Hepatocyte (in vitro differentiated cells): ENCODE data around the gene WNT11. TPM values are rescaled to one million over a fixed set of nuclear protein-coding genes. Genes with fewer than 3 reads are reported as not detected.

Source experiments
- DNase-seq: peaks from one replicate; pipeline ENCODE4 v3.0.0-alpha.2; 2016; ENCODE audit warnings: low spot score
- H2AFZ ChIP-seq: fragments of 200-600 bp; sonication (generic); 2 replicates; pipeline ENCODE4 v1.6.0; 2016; ENCODE audit warnings: antibody characterized with exemption, mild to moderate bottlenecking
- H3K27ac ChIP-seq: fragments of 200-600 bp; sonication (generic); 2 replicates; pipeline ENCODE4 v1.5.1; 2016; ENCODE audit warnings: mild to moderate bottlenecking
- H3K27me3 ChIP-seq: fragments of 200-600 bp; sonication (generic); 2 replicates; pipeline ENCODE4 v1.6.1; 2016
- H3K36me3 ChIP-seq: fragments of 200-600 bp; sonication (generic); replicated peaks from 2 replicates; pipeline ENCODE4 v1.5.1; 2016; ENCODE audit warnings: low read depth; ENCODE audit not compliant: insufficient read depth
- H3K4me1 ChIP-seq: fragments of 200-600 bp; sonication (generic); 2 replicates; pipeline ENCODE4 v1.5.1; 2016; ENCODE audit warnings: mild to moderate bottlenecking, moderate library complexity; ENCODE audit not compliant: insufficient read depth
- H3K4me2 ChIP-seq: fragments of 200-600 bp; sonication (generic); 2 replicates; pipeline ENCODE4 v1.6.0; 2016
- H3K4me3 ChIP-seq: fragments of 200-600 bp; sonication (generic); 2 replicates; pipeline ENCODE4 v1.5.1; 2016; ENCODE audit warnings: mild to moderate bottlenecking
- H3K79me2 ChIP-seq: fragments of 200-600 bp; sonication (generic); 2 replicates; pipeline ENCODE4 v1.6.0; 2017; ENCODE audit warnings: mild to moderate bottlenecking
- H3K9me2 ChIP-seq: fragments of 200-600 bp; sonication (generic); replicated peaks from 2 replicates; pipeline ENCODE4 v1.6.0; 2017; ENCODE audit warnings: mild to moderate bottlenecking; ENCODE audit not compliant: insufficient read depth
- H3K9me3 ChIP-seq: fragments of 200-600 bp; sonication (generic); 2 replicates; pipeline ENCODE4 v1.5.1; 2016; ENCODE audit warnings: low read depth, mild to moderate bottlenecking
- H4K20me1 ChIP-seq: fragments of 200-600 bp; sonication (generic); 2 replicates; pipeline ENCODE4 v1.6.0; 2016; ENCODE audit warnings: mild to moderate bottlenecking; ENCODE audit not compliant: insufficient read depth, poor library complexity, severe bottlenecking
- EZH2 ChIP-seq: fragments of 200-600 bp; sonication (generic); IDR thresholded peaks from 2 replicates; pipeline ENCODE4 v1.6.1; 2016; ENCODE audit warnings: antibody characterized with exemption, mild to moderate bottlenecking, borderline replicate concordance
- EZH2phosphoT487 ChIP-seq: fragments of 200-600 bp; sonication (generic); IDR thresholded peaks from one replicate; pipeline ENCODE4 v1.6.1; 2018; ENCODE audit warnings: antibody characterized with exemption, mild to moderate bottlenecking, low read depth, moderate library complexity; ENCODE audit not compliant: unreplicated experiment, severe bottlenecking
- WGBS: methylation state at CpG from one replicate; pipeline ENCODE4 v1.1.6; 2016; ENCODE audit warnings: low lambda C conversion rate; ENCODE audit errors: missing lambda C conversion rate; 5-methylcytosine and 5-hydroxymethylcytosine counted together
- polyA plus RNA-seq: library from polyadenylated mRNA; unstranded; fragments of >200 nt; fragmentation: Nextera tagmentation; extraction: Ambion mirVana; gene quantifications from 2 replicates; pipeline ENCODE4 v1.2.1, GENCODE V29; 2016
- total RNA-seq: library from RNA; depleted of rRNA; stranded (reverse); fragments of >200 nt; gene quantifications from 2 replicates; pipeline ENCODE4 v1.2.3, GENCODE V29; 2014
- TF ChIP-seq, protein P1 (sequence below): fragments of 200-600 bp; sonication (generic); IDR thresholded peaks from 2 replicates; pipeline ENCODE4 v1.5.1; 2016; ENCODE audit warnings: antibody characterized with exemption, mild to moderate bottlenecking; ENCODE audit not compliant: poor library complexity

WNT11 gene
- total and polyA plus RNA-seq, 2 experiments from 2014 or later = 16.4 to 19.1 TPM

- Histone ChIP-seq H3K4me1 (peaks cover 35% of the 10 kb centered on the region), H3K27ac (no peak overlapping the region), H3K9me2 (no peaks in the 10 kb centered on the region), H3K27me3 (peaks cover 43% of the 10 kb centered on the region), H3K79me2 (no peaks in the 10 kb centered on the region), H4K20me1 (no peaks in the 10 kb centered on the region), H3K9me3 (no peaks in the 10 kb centered on the region), H2AFZ (peak overlapping the region; percentile 28), H3K4me2 (peak overlapping the region; percentile 100), H3K4me3 (peak overlapping the region; percentile 14), H3K36me3 (no peaks in the 10 kb centered on the region)
- peak; percentile 86 for DNase-seq
- WGBS = under 1% methylated on average over 72 of the region's 111 CpGs
- no peak for TF ChIP-seq EZH2phosphoT487
- TF ChIP-seq EZH2 = peak; percentile 5
- TF ChIP-seq, protein P1, sequence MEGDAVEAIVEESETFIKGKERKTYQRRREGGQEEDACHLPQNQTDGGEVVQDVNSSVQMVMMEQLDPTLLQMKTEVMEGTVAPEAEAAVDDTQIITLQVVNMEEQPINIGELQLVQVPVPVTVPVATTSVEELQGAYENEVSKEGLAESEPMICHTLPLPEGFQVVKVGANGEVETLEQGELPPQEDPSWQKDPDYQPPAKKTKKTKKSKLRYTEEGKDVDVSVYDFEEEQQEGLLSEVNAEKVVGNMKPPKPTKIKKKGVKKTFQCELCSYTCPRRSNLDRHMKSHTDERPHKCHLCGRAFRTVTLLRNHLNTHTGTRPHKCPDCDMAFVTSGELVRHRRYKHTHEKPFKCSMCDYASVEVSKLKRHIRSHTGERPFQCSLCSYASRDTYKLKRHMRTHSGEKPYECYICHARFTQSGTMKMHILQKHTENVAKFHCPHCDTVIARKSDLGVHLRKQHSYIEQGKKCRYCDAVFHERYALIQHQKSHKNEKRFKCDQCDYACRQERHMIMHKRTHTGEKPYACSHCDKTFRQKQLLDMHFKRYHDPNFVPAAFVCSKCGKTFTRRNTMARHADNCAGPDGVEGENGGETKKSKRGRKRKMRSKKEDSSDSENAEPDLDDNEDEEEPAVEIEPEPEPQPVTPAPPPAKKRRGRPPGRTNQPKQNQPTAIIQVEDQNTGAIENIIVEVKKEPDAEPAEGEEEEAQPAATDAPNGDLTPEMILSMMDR = no peak
Measured at GRCh38 chr11:76209973-76210930, 4.0 kb upstream of the WNT11 start.

GRCh38 chr11:76209375-76209972 lies 3.2 kb upstream of the WNT11 start:
- H3K4me2 ChIP-seq = peak overlapping the region; percentile 100
- H3K9me2 ChIP-seq = no peaks in the 10 kb centered on the region
- no peaks in the 10 kb centered on the region for H4K20me1 ChIP-seq
- no peaks in the 10 kb centered on the region for H3K9me3 ChIP-seq
- H3K4me1 ChIP-seq = peaks cover 39% of the 10 kb centered on the region
- WGBS = 2% methylated on average over 35 of the region's 61 CpGs
- peaks cover 43% of the 10 kb centered on the region for H3K27me3 ChIP-seq
- H3K4me3 ChIP-seq = peak overlapping the region; percentile 14
- peak; percentile 54 for DNase-seq
- H2AFZ ChIP-seq = peak overlapping the region; percentile 28
- H3K79me2 ChIP-seq = no peaks in the 10 kb centered on the region
- TF ChIP-seq EZH2phosphoT487 = no peak
- peak; percentile 27 for TF ChIP-seq EZH2
- TF ChIP-seq, protein P1 = no peak
- no peak overlapping the region for H3K27ac ChIP-seq
- H3K36me3 ChIP-seq = no peaks in the 10 kb centered on the region

- Histone ChIP-seq H3K4me1 (peaks cover 39% of the 10 kb centered on the region), H3K79me2 (no peaks in the 10 kb centered on the region), H3K9me3 (no peaks in the 10 kb centered on the region), H2AFZ (peak overlapping the region; percentile 76), H3K4me2 (peak overlapping the region; percentile 100), H3K9me2 (no peaks in the 10 kb centered on the region), H3K27me3 (peaks cover 42% of the 10 kb centered on the region), H3K27ac (no peak overlapping the region), H3K36me3 (no peaks in the 10 kb centered on the region), H3K4me3 (peak overlapping the region; percentile 14), H4K20me1 (no peaks in the 10 kb centered on the region)
- WGBS = 1% methylated on average over 68 of the region's 79 CpGs
- DNase-seq = peak; percentile 88
- TF ChIP-seq EZH2phosphoT487 = no peak
- no peak for TF ChIP-seq EZH2
- TF ChIP-seq, protein P1 = peak; percentile 88
Measured at GRCh38 chr11:76208438-76209374, 2.4 kb upstream of the WNT11 start.
